ENCODE results near the gene PIP5K1C.

GRCh38 chr19:3725640-3726310 lies 25.5 kb upstream of the PIP5K1C start:
- no peak for TF ChIP-seq CTCF (conservative IDR thresholded peaks at IDR 0.05)
- no peak for TF ChIP-seq EZH2 (IDR thresholded peaks at IDR 0.05; ENCODE audit: low read depth)
